Measurements from ENCODE around the gene HSPA1L.
"Not testable (repeated sequence)": the region's sequence is repeated elsewhere in the genome, so short reads cannot be mapped to it uniquely, and the experiment has no call there.

The HSPA1L gene

DNA sequence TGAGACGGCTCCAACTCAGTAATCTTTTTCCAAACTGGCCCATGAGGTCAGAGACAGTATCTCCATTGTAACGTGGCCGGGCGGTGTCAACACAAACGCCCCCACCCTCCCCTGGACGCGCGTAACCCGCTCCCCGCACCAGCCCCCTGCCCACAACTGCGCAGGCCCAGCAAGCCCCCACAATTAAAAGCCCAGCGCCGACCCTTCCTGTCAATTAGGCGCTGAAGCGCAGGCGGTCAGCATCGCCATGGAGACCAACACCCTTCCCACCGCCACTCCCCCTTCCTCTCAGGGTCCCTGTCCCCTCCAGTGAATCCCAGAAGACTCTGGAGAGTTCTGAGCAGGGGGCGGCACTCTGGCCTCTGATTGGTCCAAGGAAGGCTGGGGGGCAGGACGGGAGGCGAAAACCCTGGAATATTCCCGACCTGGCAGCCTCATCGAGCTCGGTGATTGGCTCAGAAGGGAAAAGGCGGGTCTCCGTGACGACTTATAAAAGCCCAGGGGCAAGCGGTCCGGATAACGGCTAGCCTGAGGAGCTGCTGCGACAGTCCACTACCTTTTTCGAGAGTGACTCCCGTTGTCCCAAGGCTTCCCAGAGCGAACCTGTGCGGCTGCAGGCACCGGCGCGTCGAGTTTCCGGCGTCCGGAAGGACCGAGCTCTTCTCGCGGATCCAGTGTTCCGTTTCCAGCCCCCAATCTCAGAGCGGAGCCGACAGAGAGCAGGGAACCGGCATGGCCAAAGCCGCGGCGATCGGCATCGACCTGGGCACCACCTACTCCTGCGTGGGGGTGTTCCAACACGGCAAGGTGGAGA lies at the start of gene HSPA1L, which contains the start of gene HSPA1A:
Gene HSPA1L (minus strand): TSS at position 259 of the 814 bp plus-strand sequence. CDS start 3,311 bp downstream, outside the sequence.
Gene HSPA1A (plus strand): TSS at position 519 of the 814 bp plus-strand sequence. CDS start 214 bp downstream, at position 733.
- DNase-seq: peak; percentile 70

DNA sequence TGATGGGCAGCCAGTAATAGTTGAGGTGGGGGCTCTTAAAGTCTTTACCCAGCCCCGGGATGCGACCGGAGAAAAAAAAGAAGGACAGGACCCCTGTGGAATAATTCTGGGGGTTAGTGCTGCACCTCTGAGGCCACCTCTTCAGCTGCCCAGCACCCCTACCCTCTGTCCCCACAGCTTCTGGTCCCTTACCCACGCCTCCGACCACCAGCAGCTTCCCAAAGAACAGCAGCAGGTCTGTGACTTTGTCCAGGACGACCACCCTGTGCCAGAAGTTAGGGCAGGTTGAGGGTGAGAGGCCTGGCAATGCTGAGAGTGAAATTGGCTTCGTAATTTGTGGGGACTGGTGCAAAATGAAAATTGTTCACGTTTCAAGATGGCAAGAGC lies 49.7 kb upstream of the HSPA1L start:
- DNase-seq: no peak

DNA sequence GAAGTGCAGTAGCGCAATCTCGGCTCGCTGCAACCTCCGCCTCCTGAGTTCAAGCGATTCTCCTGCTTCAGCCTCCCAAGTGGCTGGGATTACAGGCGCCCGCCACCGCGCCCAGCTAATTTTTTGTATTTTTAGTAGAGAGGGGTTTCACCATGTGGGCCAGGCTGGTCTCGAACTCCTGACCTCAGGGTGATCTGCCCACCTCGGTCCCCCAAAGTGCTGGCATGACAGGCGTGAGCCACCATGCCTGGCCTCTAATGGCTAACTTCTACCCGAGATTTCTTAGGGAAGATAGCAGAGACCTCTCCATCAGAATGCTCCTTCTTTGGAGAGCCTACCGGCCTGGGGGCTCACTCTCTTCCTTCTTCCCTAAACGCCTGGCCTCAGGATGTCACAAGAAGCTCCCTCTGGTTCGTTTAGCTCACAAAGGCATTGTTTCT lies 49.1 kb upstream of the HSPA1L start:
- DNase-seq: not testable (repeated sequence)

DNA sequence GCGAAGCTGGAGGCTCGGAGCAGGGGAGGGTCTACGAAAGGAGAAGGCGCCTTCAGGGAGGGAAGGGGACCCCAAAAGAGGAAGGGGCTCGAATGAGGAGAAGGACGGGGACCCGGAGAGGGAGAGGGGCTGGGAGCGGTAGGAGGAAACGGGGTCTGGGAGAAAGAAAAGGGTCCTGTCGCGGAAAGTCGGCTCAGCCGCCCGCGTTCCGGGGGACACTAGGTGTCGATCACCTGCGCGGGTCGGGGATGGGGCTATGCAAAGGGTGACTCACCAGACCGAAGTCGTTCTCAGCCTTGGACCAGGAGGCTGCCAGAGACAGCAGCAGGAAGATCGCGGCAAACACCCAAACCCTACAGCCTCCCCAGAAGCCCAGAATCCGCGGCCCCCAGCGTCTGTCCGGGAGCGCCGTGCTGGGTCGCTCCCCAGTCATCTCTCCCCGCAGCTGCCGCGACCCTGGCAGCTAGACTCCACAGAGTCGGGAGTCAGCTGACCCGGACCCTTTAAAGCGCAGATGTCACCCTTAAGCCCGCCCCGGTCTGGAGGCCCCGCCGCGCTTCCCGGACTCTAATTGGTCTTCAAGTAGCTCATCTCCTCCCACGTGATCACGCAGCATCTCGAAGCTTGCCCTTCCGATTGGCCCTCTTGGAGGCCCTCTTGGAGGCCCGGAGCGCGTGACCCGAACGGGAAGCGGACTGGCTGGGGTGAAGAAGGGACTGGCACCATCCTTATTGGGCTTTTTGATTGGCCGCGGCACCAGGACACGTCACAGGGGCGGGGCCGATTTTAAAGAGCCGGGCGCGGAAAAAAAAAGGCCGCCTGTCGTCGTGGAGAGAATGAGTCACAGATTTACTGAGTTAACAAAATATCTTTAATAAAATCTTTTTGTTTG lies 47.5 kb upstream of the HSPA1L start, which contains the start of gene NEU1:
Gene NEU1 (minus strand): TSS at position 478 of the 892 bp plus-strand sequence. CDS start 45 bp downstream, at position 433.
- peak; percentile 96 for DNase-seq

DNA sequence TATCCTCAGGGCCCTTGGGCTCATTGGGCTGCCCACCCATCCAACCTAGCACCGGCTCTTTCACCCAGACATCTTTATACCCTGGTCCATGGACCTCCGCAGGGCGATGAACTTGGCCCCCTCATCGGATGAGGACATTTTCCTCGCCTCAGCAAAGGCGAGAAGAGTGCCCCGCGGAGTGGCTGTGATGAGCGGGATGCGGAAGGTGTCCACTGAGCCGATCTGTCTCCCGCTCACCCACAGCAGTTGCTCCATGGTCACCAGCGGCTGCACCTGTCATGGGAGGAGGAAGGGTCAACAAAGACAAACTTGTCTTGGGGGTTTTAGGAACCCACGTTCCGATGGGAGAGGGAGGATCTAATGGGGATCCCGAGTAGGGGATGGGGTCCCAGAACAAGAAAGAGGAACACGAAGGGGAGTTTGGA lies 46.8 kb upstream of the HSPA1L start:
- no peak for DNase-seq

DNA sequence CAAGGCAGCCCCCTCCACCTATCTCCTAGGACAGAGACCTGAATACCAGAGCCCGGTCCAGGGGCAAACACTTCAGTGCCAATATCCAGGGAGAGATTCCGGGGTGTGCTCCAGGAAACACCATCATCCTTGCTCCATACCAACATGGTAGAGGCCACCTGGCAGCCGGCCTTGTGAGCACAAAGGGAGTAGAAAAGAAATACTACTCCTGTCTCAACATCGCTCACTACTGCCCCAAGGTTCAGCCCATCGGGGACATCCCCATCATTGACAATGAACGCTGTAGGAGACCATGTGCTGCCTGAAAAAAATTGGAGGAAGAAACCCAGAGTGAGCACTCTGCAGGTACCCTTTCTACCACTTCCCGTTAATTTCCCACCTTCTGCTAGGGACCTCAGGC lies 46.1 kb upstream of the HSPA1L start:
- no peak for DNase-seq

DNA sequence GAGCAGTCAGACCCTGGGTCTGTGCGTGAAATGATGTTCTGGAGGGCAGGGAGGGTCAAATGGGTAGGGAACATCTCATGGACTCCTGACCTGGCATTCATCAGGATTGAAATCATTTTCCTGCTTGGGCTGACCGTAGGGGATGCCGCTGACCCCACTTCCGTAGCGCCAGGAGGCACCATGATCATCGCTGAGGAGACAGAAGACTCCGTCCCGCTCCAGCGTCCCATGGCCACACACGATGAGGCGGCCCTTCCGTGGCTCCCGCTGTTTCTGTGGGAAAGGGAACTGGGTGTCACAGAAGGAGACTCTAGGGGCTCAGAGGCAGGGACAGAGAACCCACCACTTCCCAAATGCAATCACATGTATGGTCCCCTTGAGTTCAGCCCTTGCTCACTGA lies 45.3 kb upstream of the HSPA1L start:
- no peak for DNase-seq

DNA sequence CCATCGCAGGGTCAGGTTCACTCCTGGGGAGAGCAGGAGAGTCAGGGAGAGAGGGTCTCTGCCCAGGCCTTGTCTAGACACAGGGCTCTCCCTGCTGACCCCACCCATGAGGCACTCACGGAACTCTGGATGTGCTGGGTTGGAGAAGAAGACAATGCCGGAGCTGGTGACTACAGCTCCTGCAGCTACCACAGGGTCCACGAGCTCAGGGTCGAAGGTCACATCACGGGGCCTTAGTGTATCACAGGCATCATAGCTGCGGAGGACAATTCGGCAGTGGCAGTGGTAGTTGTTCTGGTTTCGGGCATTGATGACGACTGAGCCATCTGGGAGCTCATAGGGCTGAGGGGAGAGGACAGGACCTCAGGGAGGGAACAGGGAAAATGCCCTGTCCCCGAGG lies 44.8 kb upstream of the HSPA1L start:
- DNase-seq: no peak

DNA sequence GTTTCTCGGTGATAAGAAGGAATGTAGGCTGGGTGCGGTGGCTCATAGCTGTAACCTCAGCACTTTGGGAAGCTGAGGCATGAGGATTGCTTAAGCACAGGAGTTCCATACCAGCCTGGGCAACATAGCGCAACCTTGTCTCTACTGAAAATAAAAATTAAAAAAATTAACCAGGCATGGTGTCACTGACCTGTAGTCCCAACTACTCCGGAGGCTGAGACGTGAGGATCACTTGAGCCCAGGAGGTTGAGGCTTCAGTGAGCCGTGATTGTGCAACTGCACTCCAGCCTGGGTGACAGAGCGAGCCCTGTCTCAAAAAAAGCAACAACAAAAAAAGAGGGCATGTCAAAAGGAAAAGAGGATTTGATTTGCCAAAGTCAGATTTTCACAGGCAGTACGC lies 43.6 kb upstream of the HSPA1L start:
- no peak for DNase-seq

DNA sequence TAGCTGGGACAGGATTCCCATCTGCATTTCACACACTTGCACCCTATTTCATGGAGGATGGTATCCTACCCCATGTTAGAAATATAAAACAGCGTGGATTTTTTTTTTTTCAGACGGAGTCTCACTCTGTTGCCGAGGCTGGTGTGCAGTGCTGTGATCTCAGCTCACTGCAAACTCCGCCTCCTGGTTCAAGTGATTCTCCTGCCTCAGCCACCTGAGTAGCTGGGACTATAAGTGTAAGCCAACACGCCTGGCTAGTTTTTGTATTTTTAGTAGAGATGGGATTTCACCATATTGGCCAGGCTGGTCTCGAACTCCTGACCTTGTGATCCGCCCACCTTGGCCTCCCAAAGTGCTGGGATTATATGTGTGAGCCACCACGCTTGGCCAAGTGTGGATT lies 42.7 kb upstream of the HSPA1L start:
- not testable (repeated sequence) for DNase-seq

DNA sequence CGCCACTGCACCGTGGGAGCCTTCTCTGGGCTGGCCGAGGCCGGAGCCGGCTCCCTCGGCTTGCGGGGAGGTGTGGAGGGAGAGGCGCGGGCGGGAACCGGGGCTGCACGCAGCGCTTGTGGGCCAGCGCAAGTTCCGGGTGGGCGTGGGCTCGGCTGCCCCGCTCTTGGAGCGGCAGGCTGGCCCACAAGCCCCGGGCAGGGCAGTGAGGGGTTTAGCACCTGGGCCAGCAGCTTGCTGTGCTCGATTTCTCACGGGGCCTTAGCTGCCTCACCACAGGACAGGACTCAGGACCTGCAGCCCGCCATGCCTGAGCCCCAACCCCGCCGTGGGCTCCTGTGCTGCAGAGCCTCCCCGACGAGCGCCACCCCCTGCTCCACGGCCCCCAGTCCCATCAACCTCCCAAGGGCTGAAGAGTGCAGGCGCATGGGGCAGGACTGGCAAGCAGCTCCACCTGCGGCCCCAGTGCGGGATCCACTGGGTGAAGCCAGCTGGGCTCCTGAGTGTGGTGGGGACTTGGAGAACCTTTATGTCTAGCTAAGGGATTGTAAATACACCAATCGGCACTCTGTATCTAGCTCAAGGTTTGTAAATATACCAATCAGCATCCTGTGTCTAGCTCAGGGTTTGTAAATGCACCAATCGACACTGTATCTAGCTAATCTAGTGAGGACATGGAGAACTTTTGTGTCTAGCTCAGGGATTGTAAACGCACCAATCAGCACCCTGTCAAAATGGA lies 37.1 kb upstream of the HSPA1L start:
- not testable (repeated sequence) for DNase-seq

DNA sequence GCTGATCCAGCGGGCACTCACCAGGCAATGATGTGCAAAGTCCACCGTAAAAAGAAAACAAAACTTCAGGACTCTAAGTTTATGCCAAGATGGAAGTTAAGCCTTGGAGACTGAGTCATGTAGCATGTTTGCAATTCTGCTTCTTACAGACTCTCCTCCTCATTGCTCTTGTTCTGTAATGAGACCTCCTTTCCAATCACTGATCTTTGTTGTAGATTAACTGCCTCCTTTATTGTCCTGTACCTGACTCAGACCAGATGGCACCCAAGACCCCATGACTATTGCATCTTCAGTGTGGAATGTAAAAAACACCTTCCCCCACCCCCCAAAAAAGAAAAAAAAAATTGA lies 36.4 kb upstream of the HSPA1L start:
- no peak for DNase-seq

DNA sequence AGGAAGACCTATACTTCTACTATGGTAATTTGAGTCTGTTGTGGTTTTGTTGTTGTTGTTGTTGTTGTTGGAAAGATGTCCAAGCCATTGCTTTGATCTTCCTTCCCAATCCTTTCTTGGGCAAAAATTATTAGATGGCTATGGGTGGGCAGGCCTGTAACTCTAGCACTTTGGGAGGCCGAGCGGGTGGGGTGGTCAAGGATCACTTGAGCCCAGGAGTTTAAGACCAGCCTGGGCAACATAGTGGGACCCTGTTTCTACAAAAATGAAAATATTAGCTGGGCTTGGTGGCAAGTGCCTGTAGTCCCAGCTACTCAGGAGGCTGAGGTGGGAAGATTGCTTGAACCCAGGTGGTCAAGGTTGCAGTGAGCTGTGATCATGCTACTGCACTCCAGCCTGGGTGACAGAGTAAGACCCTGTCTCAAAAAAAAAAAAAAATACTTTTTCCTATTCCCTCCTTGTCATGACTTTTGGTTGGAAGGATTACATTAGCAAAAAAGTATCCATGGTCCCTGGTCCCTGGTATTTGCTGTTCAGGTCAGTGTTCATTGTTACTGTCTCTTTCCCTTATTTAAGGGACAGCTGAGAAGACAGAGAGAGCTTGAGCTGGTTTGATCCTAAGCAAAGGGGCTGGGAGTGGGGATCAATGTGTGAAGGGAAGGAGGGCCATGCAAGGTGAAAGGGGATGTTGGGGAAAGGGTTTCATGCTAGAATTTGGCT lies 35.8 kb upstream of the HSPA1L start:
- no peak for DNase-seq

DNA sequence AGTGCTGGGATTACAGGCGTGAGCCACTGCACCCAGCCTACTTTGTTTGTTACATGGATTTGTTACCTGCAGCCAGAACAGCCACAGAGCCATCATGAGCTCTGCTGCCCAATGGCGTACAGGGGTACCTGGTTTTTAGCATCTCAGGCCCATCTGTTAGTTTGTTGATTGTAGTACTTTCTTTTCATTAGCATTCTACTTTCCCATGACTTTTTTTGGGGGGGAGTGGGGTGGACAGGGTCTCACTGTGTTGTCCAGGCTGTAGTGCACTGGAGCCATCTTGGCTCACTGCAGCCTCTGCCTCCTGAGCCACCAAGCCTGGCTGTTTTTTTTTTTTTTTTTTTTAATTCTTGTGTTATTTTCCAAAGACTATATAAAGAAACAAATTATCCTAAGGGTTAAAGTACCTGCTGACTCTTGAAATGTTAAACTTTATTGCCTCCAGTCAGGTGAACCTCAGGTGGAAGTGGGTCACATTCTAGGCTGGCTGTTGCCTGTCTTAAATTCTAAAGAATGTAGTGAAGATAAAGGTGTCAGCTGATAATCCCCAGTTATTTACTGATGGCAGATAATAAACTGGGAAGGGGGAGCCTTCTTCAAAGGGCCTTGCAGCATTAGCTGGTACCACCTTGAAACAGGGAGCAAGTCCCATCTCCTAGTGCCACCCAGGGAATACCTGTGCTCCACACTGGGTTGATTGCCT lies 32.3 kb upstream of the HSPA1L start:
- no peak for DNase-seq

DNA sequence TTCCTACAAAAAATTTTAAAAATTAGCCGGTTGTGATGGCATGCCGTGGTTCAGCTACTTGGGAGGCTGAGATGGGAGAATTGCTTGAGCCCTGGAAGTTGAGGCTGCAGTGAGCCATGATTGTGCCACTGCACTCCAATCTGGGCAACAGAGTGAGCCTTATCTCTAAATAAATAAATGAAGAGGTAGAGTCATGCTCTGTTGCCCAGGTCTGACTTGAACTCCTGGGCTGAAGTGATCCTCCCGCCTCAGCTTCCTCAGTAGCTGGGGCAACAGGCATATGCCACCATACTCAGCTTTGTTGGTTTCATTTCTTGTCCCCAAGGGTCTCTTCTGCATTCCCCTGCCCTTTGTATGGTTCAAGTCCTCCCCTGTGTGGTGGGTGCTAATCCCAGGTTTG lies 29.4 kb upstream of the HSPA1L start:
- DNase-seq: no peak

DNA sequence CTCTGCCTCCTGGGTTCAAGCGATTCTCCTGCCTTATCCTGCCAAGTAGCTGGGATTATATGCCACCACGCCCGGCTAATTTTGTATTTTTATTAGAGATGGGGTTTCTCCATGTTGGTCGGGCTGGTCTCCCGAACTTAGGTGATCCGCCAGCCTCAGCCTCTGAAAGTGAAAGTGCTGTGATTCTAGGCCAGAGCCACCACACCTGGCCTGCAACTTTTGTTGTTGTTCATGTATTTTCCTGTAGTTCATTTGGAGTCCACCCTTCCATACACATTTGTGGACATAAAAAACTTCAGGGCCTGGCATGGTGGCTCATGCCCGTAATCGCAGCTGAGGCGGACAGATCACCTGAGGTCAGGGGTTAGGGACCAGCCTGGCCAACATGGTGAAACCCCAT lies 27.0 kb upstream of the HSPA1L start:
- no peak for DNase-seq

DNA sequence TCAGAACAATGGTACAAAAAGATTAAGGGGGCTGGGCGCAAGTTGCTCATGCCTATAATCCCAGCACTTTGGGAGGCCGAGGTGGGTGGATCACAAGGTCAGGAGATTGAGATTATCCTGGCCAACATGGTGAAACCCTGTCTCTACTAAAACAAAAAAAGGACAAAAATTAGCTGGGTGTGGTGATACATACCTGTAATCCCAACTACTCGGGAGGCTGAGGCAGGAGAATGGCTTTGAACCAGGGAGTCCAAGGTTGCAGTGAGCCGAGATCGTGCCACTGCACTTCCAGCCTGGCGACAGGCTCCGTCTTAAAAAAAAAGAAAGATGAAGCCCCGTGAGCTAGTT lies 24.7 kb upstream of the HSPA1L start:
- not testable (repeated sequence) for DNase-seq

DNA sequence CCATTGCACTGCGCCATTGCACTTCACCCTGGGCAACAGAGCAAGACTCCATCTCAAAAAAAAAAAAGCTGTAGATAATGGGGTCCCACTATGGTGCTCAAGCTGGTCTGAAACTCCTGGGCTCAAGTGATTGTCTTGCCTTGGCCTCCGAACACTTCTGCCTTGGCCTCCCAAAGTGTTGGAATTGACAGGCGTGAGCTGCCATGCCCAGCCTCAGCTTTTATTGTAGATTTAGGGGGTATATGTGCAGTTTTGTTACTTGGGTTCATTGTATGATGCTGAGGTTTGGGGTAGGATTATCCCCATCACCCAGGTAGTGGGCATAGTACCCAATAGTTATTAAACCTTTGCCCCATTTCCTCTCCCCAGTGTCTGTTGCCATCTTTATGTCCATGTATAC lies 23.9 kb upstream of the HSPA1L start:
- no peak for DNase-seq

DNA sequence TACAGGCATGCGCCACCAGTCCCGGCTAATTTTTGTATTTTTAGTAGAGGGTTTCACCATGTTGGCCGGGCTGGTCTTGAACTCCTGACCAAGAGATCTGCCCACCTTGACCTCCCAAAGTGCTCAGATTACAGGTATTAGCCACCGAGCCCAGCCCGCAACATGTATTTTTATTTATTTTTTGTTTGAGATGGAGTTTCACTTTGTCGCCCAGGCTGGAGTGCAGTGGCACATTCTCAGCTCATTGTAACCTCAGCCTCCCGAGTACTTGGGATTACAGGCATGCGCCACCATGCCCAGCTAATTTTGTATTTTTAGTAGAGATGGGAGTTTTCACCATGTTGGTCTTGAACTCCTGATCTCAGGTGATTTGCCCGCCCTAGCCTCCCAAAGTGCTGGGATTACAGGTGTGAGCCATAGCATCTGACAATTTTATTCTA lies 23.1 kb upstream of the HSPA1L start:
- not testable (repeated sequence) for DNase-seq

DNA sequence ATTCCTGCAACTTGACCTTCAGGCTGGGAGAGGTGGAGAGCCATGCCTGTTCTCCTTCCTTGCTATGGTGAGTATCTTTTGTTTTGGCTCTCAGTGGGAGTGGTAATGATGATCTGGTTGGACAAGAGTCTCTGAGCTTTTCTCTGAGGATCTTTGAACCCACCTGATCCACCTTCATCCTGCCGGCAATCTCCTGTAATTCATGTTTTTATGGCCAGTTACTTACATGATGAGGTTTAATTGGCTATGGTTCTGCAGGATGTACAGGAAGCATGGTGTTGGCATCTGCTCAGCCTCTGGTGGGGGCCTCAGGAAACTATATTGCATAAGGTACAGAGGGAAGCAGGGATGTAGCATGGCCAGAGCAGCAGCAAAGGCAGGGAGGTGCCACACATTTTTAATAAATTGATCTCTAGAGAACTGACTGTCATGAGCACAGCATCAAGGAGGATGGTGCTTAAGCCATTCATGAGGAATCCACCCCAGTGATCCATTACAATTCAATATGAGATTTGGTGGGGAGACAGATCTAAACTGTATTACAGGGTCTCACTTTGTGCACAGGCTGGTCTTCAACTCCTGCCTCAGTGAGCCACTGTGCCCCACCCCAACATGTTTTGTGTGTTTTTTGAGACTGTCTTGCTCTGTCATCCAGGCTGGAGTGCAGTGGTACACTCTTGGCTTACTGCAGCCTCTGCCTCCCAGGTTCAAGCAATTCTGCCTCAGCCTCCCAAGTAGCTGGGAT lies 22.5 kb upstream of the HSPA1L start:
- DNase-seq: no peak
